NCI-H2196 treated with DMSO at 0.1 percent for 48 hours (cell line): ENCODE data around the gene ARL6IP6.

Source experiments
- DNase-seq: peaks from one replicate; lab custom pipeline; 2025; ENCODE audit not compliant: unreplicated experiment; lab: John Stamatoyannopoulos, UW

Gene ARL6IP6

DNA sequence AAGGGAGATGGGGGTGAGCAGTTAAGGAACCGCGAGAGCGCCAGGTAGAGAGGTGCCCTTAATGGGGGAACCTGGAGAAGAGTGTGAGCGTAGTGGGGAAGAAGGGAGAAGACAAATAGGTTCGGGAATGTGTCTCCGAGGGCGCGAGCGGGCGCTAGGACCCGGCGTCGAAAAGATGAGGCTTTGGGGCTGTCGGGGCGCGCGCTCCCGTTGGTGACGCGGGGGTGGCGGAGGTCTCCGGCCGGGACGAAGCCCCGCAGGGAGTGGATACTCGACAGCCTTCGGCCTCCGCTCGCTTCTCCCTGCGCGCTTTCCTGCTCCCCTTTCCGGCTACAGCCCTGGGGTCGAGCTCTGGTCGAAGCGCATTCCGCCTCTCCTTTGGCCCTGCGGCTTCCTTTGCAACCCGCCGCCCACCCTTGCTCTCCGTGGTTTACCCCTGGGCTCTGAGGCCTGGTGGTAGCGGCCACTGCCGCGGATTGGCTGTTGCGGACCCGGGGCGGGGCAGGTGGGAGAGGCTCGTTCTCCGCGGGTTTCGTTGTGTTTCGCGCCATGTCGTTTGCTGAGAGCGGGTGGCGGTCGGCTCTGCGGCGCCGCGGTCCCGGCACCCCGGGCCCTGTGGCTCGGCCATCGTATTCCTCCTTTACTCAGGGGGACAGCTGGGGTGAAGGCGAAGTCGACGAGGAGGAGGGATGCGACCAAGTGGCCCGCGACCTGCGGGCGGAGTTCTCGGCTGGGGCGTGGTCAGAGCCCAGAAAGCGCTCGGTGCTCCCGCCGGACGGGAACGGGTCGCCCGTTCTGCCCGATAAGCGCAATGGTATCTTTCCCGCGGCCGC, at the start of gene ARL6IP6:
Gene ARL6IP6 (plus strand): TSS at position 545 of the 833 bp plus-strand sequence. CDS start 5 bp downstream, at position 550.
- peak; percentile 91 for DNase-seq

DNA sequence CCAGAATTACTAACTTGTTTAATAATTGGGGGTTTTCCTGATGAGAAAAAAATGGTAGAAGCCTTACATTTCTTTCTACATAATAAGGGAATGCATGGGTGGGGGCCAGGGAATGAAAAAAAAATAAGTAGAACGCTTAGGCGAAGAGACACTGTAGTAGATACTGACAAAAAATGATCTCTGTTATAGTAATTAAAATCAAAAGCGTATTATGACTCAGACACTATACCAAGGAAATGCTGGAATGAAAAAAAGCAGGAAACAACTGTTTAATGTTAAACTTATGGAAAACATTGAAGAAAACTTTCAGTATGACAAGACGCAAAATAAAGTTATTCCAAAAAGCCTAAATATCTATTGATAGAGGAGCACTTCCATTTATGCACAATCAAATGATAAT, 44.1 kb upstream of the ARL6IP6 start:
- DNase-seq = no peak

DNA sequence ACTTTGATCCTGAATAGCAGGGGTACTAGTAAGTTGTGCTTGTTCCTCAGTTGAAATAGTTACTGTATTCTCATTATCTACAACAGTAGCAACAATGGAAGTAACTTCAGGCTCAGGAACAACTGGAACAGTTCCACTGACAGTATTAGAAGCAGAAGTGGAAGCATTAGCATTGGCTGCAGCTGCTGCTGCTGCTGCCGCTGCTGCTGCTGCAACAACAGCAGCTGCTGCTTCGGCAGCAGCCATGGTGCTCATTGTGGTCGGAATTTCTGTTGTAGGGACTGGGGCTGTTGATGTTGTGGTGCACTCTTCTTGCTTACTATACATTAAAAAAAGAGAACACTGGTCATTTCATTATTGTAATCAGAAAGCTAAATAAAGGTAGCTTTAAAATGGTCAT, 42.0 kb upstream of the ARL6IP6 start:
- DNase-seq = no peak

DNA sequence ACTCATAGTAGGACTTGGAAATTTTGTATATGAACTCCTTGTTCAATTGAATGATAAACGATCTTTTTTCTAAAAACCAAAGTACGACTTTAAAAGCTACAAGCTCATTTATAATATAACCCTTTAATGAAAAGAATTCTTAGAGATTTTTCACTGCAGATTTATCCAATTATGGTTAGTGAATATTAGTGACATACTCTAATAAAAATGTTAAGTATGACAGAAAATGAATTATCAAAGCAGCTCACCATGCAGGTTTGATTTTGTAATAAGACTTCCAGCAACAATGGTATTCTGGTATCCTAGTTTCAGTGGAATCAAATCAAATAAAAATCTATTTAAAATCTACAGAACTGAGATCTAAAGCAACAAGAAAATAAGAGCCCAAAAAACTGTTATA, 39.6 kb upstream of the ARL6IP6 start:
- DNase-seq = no peak

DNA sequence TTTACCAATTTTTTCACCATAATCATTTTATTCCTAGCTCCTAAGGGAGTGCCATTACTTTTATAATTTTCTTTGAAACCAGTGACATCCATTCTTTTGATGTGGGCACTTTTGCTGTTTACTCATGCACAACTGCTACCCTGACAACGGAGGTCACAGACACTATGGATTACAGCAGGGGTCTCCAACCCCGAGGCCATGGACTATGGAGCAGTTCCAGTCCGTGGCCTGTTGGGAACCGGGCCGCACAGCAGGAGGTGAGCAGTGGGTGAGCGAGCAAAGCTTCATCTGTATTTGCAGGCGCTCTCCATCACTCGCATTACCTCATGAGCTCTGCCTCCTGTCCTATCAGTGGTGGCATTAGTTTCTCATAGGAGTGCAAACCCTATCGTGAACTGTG, 35.8 kb upstream of the ARL6IP6 start:
- no peak for DNase-seq

DNA sequence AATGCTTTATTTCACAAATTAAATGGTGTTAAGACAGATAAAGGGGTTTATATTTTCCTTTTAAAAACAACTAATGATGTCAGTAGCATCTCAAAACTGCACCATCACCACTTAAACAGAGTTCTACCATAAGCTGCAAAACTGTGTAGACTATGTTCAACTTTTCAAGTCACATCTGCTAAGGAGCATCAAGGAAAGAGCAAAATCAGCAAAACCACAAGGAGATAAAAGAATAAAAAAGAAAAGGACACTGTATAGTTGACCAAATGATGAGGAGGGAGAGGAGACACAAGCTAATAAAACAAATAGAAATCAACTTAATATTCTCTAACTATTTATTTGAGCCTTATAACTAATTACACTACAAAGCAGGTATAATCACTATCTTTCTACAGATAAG, 35.0 kb upstream of the ARL6IP6 start:
- no peak for DNase-seq

DNA sequence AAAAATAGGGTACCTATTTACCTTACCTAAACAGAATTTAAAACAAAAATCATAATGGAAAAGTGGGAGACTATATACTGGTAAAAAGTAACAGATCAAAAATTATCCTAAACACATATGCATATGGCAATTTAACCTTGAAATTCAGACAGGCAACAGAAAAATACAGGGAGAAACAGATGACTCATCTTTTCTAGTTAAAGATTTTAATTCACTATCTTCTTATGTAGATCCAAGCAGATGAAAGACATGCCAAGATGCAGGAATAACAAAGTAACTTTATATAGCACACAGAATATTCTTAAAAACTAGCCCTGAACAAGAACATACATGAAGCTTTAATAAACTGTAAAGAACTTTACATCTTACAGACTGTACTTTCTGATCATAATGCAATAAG, 32.1 kb upstream of the ARL6IP6 start:
- DNase-seq = no peak

DNA sequence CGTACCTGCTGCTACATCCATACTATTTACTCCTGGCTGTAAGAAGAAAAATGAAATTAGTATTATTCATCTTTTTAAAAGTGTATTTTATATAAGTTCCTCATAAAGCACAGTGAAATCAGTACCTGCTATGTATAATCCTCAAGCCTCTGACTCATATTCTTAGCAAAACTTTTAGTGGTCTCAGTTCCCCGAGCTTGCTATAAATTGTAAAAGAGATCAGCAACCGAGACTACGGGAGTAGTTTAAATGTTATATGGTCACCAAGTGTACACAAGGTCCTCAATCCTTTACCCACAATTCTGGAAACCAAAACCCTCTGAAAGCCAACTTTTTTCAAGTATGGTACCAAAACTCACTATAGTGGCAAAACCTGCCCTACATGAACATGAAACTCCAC, 25.4 kb upstream of the ARL6IP6 start:
- DNase-seq = no peak

DNA sequence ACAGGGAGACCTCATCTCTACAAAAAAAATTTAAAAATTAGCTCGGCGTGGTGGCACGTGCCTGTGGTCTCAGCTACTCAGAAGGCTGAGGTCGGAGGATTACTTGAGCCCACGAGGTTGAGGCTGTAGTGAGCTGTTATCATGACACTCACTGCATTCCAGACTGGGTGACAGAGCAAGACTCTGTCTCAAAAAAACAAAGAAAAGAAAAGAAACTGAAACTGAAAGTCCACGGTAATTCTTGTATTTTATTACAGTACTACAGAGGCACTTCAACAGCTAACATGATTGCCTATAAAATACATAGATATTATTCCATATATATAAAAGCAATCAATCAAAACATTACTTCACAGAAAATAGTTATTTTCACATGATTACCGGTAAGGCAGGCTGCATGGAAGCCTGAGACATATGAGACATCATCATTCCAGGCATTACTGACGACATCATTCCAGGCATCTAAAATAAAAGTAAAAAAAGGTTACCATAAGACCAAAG, 24.2 kb upstream of the ARL6IP6 start:
- DNase-seq = no peak

DNA sequence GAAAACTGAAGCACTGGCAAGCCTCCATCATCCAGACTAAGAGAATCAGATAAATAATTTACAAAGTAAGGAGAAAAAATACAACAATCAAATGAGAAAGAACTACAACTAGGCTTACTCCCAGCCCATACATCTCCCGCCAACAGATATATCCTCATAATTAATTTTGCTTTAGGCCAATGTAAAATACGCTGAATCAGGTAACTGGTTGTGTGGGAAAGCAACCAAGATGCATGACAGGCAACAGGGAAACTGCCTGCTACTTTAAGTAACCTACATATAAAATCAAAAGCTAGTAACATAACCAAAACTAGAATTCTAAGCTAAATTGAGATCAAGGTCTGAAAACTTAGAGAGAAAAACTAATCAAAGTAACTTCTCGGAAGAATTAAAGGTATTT, 22.7 kb upstream of the ARL6IP6 start:
- DNase-seq = no peak

DNA sequence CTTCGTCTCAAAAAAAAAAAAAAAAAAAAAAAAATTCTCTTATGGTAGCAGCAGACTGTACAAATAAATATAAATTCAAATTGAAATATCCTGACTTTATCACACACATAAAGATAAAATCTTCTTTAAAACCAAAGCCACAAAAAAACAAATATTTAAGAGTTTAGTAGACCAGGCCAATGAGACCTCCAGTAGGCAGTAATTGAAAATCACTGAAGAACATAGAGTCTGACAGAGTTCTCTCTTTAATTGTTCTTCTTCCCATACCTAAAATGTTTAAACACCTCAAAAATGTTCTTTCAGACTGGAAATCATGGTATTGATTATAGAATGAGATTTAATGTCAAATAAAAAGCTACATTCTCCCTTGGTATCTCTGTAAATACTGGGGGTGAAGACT, 21.9 kb upstream of the ARL6IP6 start:
- no peak for DNase-seq

DNA sequence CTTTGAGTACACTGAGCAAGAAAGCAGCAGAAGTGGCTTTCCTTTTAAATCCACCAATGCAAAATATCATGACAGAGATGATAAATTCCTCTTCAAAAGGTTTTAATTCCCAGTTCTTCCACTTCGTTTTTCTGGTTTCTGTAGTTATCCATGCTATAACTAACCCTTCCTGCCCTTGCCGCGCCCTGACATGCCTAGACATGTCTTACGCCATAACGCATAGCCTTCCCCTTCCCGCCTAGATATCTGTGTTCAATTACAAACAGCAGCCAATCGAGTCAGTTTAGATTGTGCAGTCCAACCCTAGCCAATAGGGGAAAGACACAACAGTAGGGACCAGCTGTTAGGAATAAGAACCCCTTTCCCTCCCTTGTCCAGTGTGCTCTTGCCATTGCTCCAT, 17.2 kb upstream of the ARL6IP6 start:
- DNase-seq = no peak

DNA sequence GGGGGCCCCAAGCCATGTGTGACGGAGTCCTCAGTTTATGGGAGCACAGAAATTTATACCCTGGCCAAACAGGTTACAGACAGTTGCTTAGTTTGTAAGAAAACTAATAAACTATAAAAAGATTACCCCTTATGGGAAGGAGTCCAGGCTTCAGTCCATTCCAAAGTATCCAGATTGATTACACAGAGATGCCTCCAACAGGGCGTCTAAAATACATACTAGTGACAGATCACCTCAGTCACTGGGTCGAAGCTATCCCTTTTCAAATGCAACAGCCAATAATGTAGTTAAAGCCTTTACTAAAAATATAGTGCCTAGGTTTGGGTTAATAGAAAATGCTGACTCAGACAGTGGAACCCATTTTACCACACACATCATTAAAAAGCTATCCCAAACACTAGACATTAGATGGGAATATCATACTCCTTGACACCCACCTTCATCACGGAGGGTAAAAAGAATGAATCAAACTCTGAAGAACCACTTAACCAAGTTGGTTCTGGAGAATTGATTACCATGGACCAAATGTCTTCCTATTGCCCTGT, 11.9 kb upstream of the ARL6IP6 start:
- no peak for DNase-seq

DNA sequence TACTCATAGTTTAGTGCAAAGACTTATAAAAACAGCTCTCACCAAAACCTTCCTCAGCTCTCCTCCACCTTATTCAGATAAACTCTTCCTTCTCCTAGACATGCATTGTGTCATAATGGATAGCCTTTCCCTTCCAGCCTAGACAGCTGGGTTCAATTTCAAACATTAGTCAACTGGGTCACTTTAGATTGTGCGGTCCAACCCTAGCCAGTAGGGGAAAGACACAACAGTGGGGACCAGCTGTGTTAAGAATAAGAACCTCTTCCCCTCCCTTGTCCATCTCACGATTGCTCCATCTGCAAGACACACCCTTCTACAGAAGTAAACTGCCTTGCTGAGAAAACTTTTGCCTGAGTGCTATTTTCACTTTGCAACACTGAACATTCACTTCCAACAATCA, 9.7 kb upstream of the ARL6IP6 start:
- no peak for DNase-seq

DNA sequence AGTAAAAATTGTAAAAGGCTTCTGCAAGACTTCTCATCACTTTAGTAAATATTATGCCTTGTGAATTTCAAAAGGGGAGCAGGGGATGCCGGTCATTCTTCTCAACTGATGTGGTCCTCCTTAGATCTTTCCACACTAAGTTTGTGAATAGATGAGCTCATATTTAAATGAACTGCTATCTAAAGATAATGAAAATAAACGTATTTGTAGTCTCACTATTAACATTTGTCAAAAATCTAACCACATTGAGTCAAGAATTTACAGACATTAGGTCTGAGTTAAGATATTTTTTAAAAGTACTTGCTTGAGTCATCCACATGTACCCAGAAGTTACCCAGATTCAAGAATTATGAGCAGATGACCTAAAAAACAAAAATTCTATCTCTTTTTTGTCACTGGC, 7.7 kb upstream of the ARL6IP6 start:
- DNase-seq = no peak

DNA sequence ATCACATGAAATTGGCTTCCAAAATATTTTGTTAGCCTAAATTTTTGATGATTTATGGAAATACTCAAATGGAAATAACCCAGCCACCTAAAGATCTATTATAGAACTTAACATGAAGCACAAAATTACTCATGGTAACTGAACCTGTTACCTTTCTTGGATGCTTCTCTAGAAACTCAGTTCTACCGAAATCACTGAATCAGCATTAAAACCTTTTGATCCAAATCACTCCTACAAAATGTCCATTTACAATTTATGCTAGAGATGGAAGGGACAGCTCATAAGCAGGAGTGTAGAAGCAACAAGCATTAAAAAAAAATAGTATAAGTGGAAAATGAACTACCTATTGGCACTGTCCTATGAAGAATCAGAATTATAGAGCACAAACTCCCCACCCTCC, 3.3 kb upstream of the ARL6IP6 start:
- DNase-seq = no peak

DNA sequence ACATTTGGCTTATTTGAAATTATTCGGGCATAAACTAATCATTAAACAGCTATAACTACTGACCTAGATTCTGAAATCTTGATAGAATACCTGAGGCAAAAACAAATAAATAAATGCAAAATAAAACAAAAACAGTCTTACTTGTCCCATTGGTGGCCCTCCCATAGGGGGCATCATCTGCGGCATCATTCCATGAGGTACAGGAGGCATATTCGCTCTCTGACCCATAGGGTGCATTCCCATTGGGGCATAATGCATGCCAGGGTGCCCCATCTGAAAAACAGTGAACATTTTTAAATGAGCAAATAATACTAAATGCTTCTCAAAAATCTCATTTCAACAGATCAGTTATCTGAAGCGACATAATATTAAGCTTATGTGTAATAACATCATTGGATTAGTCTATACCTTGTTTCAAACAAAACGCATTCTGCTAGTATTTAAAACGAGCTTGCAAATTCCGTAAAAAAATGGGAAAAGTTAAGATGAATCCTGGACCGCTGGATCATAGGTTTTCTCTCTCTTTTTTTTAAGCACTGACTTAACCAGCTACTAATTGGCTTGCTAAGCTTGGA, 2.5 kb upstream of the ARL6IP6 start:
- no peak for DNase-seq

DNA sequence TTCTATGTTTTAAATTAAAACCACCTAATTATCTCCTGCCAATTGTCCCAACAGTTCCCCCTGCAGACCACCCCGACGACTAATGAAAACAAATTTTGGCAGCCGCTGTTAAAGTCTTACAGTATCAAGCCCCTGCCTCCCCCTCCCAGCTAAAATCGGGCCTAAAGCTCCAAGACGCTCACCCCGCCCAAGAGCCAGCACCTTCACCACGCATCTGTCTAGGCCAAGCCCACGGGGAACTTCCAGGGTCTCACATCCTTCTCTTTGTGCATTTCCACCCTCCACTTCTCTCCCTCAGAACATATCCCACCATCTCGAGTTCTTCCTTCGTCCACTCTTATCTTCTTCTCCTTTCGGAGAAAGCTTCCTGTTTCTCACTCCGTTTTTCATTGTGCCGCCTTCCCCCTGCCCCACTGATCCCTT, 1.6 kb upstream of the ARL6IP6 start:
- no peak for DNase-seq

DNA sequence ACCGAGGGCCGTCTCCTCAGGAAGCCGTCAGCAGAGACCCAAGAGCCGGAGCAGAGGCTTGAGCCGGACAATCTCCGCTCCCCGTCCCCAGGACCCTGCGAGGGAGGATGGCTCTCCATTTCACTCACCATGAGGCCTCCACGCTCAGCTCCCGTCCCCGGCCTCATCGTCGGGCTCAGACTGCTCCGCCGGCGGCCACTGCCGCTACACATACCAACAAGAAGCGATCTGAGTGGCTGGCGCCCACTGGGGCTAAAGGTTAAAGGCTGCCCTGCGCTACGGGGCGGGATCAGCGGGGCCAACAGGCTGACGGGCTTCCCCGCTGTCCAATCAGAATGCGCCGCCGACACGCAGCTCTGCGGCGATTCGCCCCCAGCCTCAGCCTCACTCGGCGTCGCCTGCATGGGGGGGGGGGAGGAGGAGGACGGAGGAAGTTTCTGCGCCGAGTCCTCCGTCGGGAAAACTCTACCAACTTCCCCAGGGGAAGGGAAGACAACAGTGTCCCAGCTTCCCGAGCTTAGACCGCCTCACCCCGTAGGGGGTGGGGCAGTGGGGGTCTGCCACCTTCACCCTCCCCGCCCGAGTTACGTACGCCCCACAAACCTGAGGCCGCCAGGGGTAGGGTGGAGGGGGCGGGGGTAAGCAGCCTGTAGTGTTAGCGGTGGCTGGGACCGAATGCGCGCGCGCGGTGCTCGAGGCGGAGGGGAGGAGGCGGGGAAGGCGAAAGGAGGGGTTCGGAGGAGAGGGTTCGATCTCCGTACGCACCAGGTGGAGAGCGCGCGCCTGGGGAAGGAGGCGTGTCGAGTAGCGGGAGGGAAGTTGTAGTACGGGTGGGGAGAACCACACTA, 968 bp upstream of the ARL6IP6 start, which contains the start of gene PRPF40A:
Gene PRPF40A (minus strand): TSS at position 234 of the 848 bp plus-strand sequence. CDS start 22 bp downstream, at position 212.
- peak; percentile 94 for DNase-seq

DNA sequence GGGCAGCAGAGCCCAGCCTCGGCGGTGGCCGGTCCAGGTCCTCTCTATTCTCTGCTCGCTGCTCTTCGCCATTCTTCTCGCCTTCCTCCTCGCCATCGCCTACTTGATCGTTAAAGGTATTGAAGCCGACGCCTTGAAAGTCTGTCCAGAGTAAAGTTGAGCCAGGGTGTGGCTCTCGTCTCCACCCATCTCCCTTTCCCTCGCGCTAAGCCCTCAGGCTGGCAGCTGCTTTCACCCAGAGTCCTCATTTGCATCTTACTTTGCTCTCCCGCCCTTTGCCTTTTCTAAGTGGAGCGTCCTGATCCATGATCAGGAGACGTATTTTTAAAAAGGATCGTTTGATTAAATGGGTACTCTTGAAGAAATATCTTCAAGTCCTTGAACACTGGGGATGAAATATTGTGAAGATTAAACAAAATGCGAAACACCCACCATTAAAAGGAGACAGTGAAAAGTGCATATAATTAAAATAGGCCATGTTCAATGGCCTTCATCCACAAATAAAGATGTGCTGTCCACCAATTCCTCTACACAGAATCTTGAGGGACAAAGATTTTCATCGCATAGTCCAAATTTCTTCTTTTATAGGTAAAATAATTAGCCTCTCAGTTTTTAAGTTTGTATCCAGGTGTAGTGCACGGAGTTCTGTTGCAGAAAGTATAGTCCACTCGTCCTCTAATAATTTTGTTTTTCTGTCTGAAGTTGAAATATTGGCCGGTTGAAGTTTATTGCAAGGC, 657 bp downstream of the ARL6IP6 start:
- DNase-seq = no peak

DNA sequence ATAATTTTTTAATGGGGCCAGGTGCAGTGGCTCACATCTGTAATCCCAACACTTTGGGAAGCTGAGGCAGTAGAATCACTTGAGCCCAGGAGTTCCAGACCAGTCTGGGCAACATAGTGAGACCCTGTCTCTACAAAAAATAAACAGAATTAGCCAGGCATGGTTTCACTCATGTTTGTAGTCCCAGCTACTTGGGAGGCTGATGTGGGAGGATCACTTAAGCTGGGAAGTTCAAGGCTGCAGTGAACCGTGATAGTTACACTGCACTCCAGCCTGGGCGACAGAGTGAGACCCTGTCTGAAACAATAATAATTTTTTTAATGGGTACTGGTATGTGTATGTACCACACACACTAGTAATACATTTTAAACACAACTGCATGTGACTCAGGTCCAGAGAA, 2.4 kb downstream of the ARL6IP6 start:
- no peak for DNase-seq
